ENCODE results near the gene WFDC1.

DNA sequence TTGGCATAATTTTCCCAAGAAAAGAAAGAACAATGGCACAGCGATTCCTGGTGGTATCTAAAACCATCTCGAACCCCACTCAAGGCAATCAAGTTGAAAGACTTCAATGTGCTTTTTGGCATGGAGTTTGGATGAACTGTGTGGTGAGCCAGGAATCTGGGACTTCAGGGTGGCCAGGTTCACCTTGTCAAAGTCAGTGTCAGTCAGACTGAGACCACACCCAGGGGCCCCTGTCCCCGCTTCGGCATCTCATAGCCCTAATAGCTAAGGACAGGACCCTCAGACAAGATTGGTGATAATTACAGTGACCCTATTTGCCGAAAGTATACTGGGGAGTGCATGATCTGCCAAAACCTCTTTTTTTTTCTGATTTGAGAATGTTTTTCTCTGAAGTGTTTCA is 25.8 kb downstream of the WFDC1 start:
- TF ChIP-seq, protein P1, sequence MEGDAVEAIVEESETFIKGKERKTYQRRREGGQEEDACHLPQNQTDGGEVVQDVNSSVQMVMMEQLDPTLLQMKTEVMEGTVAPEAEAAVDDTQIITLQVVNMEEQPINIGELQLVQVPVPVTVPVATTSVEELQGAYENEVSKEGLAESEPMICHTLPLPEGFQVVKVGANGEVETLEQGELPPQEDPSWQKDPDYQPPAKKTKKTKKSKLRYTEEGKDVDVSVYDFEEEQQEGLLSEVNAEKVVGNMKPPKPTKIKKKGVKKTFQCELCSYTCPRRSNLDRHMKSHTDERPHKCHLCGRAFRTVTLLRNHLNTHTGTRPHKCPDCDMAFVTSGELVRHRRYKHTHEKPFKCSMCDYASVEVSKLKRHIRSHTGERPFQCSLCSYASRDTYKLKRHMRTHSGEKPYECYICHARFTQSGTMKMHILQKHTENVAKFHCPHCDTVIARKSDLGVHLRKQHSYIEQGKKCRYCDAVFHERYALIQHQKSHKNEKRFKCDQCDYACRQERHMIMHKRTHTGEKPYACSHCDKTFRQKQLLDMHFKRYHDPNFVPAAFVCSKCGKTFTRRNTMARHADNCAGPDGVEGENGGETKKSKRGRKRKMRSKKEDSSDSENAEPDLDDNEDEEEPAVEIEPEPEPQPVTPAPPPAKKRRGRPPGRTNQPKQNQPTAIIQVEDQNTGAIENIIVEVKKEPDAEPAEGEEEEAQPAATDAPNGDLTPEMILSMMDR (IDR thresholded peaks at IDR 0.05; ENCODE audit: insufficient read depth, low read depth, low read length): no peak
- no peak for TF ChIP-seq EZH2 (IDR thresholded peaks at IDR 0.05; ENCODE audit: insufficient read depth, low read length)

Measured in astrocyte (in vitro differentiated cells and primary cell).